ENCODE data around the gene NISCH. TPM values are rescaled to one million over a fixed set of nuclear protein-coding genes. Genes with fewer than 3 reads are reported as not detected.
A peak's percentile ranks its signal among the peaks of the same experiment; 100 is the strongest.

NISCH gene
- total RNA-seq (2014; rRNA removed; shearing (Covaris generic); ENCODE audit: low replicate concordance), result 8.1 and 15.5 TPM in 2 replicates

DNA sequence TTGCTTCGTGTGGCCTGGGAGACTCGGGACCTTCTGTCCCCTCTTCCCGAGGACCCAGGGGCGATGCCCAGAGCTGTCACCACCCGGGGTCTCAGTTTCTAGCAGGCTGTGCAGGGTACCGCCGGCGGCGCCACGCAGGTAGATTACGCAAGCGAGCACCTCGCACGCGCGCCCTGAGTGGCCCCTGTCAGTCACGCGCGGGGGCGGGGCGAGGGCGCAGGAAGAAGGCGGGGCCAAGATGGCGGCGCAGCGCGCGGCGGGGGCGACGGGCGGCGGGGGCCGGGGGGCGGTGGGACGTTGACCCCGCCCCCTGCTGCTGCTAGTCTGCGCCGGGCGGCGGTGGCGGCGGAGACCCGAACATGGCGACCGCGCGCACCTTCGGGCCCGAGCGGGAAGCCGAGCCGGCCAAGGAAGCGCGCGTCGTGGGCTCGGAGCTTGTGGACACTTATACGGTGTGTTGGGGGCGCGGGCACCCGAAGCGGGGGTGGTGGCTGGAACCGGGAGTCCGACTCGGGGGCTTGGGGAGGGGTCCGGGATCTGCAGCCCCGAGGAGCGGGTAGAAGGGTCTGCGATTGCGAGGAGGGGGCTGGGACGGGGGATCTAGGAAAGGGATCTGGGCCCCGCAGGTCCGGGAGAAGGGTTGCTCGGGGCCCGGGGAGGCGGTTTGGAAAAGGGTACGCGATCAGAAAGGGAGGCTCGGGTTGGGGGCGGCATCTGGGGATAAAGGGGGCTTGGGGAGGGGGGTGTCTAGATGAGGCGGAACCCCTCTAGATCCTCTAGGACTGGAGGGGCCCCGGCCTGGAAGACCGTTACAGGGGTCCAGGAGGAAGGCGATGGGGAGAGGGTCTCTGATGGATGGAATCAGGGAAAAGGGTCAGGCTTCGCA, at the start of gene NISCH:
Gene NISCH, plus strand, starts transcription at position 322 of the 886 bp plus-strand sequence. Its CDS starts 38 bp downstream, at position 360.
- Histone ChIP-seq H3K36me3 (peaks cover 5% of the 10 kb centered on the region), H3K4me3 (peak within 1 kb of the TSS; percentile 80), H3K27me3 (no peaks in the 10 kb centered on the region), H3K9me3 (no peaks in the 10 kb centered on the region)
- peak; percentile 80 for DNase-seq

DNA sequence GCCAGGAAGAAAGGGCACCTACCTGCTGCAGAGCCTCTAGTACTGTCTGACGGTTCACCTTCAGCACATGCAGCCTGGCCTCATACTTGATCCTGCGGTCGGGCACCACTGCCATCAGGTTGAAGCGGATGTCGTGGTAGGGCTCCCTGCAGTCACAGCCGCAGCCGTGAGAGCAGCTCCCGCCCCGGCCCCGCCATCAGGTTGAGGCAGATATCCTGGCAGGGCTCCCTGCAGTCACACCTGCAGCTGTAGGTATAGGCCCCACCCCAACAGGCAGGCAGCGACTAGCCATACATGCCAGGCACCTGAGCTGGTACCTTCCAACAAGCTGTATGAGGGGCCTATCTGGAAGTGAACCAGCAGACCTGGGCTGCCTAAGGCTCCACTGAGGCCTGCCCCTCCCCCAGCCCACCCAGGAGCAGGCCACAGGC, 49.2 kb upstream of the NISCH start:
- Histone ChIP-seq H3K36me3 (peaks cover 10% of the 10 kb centered on the region), H3K9me3 (no peaks in the 10 kb centered on the region)
- no peak for DNase-seq

DNA sequence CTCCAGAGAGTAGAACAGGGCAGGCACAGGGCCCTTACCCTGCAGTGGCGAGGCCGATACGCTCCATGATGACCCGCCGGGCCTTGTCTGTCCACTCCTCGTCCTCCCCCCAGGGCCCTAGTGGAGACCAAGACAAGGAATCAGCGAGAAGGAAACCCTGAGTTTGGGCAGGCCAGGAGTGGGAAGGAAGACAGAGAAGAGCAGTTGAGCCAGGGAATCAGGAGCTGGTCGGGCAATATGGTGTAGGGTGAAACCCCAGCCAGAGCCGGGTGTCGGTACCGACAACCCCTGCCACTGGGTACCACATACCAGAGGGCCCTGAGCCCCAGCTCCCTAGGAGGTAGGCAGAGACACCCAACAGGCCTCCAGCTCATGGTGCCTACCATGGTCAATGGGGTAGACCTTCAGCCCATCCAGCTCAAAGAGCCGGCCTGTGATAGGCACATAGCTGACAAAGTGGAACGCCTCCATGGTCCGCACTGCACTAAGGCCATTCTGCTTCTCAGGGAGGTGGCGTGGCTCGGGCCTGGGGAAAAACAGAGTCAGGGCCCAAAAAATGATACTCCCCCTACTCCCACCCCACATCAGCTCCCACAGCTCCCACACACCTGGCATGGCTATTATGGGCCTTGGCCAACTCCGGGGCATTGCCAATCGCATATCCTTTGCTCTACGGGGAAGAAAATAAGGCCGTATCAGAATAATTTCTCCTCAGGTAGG, 48.5 kb upstream of the NISCH start:
- H3K27me3 ChIP-seq, result no peaks in the 10 kb centered on the region
- no peak for DNase-seq
- H3K4me3 ChIP-seq, result no peak overlapping the region
- no peaks in the 10 kb centered on the region for H3K9me3 ChIP-seq
- peaks cover 10% of the 10 kb centered on the region for H3K36me3 ChIP-seq

More for the DNA sequence above, 49.2 kb upstream of the NISCH start:
- Histone ChIP-seq H3K27me3 (no peaks in the 10 kb centered on the region), H3K4me3 (no peak overlapping the region)

DNA sequence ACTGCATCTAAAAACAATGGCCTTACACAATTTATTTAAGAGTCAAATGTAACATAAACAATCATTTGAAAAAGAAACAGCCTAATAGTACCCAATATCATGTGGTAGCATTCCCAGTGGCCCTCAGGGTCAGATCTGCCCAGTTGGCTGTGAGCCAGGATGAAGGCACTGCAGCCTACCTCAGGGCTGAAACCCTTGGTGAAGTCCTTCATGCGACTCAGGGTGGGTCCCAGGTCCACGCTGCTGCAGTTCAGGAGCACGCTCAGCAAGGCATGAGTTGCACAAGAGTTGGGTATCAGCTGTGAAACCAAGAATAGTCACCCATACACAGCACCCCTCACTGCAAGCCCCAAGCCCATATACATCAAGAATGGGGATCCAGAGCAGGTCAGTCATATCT, 47.6 kb upstream of the NISCH start:
- no peak overlapping the region for H3K4me3 ChIP-seq
- H3K9me3 ChIP-seq, result no peaks in the 10 kb centered on the region
- DNase-seq, result no peak
- H3K36me3 ChIP-seq, result peaks cover 10% of the 10 kb centered on the region
- no peaks in the 10 kb centered on the region for H3K27me3 ChIP-seq

DNA sequence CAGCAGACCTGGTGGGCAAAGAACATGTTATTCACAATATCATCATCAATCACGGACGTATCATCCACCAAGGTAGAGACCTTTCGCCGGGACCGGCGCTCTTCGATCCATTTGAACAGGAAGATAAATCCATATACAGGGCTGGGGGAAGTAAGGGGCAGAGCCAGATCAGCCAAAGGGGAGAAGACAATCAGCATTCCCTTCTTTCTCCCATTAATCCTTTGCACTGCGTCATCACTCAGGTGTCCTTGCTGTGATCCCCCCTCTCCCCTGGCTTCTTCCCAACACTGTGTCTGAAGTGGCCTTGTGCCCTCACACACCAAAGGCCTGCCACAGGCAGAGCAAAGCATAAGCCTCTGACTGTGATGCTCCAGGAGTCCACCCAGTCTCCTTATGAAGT, 46.9 kb upstream of the NISCH start:
- DNase-seq, result no peak
- Histone ChIP-seq H3K27me3 (no peaks in the 10 kb centered on the region), H3K4me3 (no peak overlapping the region; the same call in 1 of the 2 replicates), H3K36me3 (peaks cover 8% of the 10 kb centered on the region), H3K9me3 (no peaks in the 10 kb centered on the region)

DNA sequence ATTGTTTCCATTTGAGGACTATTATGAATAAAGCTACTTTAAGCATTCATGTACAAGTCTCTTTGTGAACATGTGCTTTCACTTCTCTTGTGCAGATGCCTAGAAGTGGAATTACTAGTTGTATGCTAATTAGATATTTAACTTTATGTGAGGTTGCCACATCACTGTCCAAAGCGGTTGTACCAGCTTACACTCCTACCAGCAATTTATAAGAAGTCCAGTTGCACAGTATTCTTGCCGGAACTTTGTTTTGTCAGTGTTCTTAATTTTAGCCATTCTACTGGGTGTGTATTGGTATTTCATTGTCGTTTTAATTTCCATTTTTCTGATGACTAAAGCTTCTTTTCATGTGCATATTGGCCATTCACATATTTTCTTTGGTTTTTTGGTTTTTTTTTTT, 39.6 kb upstream of the NISCH start:
- DNase-seq, result no peak
- H3K9me3 ChIP-seq, result no peaks in the 10 kb centered on the region
- no peaks in the 10 kb centered on the region for H3K27me3 ChIP-seq
- H3K4me3 ChIP-seq, result no peak overlapping the region
- H3K36me3 ChIP-seq, result no peaks in the 10 kb centered on the region

DNA sequence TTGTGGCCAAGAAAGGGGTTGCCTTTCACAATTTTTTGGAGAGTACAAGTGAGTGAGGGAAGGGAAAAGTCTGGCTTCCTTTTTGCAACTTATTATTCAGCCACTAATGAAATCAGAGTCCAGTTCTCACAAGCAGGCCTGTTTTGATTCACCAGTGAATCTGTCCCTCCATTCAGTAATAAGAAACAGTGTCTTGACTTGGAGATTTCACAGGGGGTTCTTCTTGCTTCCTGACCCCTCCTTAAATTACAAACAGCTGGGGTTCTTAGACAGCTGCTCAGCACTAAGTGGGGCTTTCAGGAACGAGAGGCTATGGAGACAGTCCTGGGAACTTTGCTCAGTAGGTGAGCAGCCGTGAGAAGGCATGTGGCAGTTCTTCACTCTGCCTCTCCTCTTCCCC, 35.0 kb upstream of the NISCH start:
- Histone ChIP-seq H3K36me3 (no peaks in the 10 kb centered on the region), H3K9me3 (no peaks in the 10 kb centered on the region), H3K4me3 (no peak overlapping the region), H3K27me3 (no peaks in the 10 kb centered on the region)
- no peak for DNase-seq

DNA sequence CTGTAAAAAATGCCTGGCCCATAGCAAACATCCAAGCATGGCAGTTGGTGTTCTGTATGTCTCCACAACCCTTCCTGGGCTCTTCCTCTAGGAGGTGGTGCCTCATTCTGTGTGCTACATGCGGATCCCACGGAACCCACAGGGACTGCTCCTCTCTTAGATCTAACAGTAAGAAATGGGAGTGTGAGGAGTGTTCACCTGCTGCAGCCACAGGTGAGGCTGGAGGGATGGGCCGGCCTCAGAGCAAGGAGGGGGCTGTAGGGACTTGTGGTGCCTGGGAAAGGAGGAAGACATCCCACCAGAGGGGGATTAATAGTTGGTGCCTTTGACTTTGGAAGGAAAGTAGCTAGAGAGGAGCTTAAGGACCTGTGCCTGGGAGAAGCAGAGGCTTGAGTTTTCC, 32.7 kb upstream of the NISCH start:
- no peaks in the 10 kb centered on the region for H3K9me3 ChIP-seq

DNA sequence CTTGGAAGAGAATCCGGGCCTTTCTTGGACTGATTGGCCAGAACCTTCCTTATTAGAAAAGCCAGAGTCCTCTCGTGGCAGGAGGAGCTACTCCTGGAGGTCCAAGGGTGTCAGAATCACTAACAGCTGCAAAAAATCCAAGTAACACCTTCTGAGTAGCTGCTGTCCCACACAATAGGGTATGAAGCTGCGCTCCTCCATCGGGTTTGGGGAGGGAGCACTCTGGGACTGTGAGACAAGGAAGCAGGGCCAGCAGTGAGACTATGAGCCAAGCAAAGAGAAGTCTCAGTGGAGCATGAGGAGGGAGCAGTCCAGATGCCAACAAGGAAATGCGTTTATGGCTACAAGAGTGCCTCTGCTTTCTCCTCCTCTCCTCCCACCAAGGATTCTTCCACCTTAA, 32.2 kb upstream of the NISCH start:
- Histone ChIP-seq H3K9me3 (no peaks in the 10 kb centered on the region), H3K4me3 (no peak overlapping the region), H3K36me3 (no peaks in the 10 kb centered on the region), H3K27me3 (no peaks in the 10 kb centered on the region)
- DNase-seq, result no peak

More for the DNA sequence above, 32.7 kb upstream of the NISCH start:
- no peaks in the 10 kb centered on the region for H3K27me3 ChIP-seq
- no peaks in the 10 kb centered on the region for H3K36me3 ChIP-seq
- H3K4me3 ChIP-seq, result no peak overlapping the region
- DNase-seq, result no peak

DNA sequence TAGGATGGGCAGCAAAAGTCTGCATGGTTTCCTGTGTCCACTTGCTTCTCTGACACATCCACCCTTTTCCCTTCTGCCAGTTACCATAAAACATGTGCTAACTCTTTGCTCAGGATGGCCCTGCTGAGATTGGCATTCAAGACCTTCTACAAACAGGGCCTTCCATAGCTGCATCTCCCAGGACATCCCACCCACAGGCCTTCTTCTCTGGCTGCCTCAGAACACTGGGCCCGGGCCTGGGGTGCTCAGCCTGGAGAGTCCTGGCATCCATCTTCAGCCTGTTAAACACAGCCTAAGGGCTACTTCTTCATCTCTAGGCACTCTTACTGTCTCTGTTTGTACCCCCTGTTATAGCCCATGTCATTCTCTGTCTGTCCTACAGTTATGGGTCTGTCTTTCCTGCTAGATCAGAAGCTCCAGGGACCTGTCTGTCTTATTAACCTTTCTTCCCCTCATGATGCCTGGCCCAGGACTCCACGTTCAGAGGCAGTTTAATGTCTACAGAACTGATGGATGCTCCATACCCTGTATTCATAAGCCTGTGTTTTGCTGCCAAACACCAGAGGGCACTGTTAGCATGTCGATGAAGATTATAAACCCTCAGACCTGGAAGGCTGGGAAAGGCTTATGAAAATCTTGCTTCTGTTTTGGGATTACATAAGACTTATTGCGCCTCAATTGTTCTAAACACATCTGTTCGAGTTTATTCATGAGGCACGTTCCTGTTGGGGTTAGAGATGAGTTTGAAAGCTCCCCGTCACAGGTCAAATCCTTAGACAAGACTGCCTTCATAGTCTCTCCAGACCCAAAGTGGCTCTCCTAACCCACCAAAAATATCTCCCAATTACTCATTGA, 27.0 kb upstream of the NISCH start:
- Histone ChIP-seq H3K9me3 (no peaks in the 10 kb centered on the region), H3K36me3 (no peaks in the 10 kb centered on the region), H3K27me3 (no peaks in the 10 kb centered on the region), H3K4me3 (no peak overlapping the region)
- DNase-seq, result peak; percentile 26

DNA sequence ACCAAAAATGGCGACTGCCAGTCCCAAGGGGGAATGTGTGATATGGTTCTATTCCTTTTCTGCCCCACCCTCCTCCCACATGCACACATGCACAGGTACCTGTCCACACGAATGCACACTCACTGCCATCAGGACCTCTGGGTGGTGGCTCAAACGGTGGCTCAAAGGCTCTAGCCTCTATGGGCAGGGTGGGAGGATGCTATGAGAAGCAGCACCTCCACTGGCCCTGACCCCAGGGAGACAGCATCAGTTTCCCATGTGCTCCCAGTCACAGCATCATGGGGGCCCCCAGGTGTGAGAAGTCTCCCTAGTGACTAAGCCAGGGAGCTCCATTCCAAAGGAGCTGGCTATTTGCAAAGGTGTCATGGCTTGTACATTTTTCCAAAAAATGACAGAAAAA, 26.4 kb upstream of the NISCH start:
- Histone ChIP-seq H3K36me3 (no peaks in the 10 kb centered on the region), H3K27me3 (no peaks in the 10 kb centered on the region), H3K9me3 (no peaks in the 10 kb centered on the region), H3K4me3 (no peak overlapping the region)
- no peak for DNase-seq

DNA sequence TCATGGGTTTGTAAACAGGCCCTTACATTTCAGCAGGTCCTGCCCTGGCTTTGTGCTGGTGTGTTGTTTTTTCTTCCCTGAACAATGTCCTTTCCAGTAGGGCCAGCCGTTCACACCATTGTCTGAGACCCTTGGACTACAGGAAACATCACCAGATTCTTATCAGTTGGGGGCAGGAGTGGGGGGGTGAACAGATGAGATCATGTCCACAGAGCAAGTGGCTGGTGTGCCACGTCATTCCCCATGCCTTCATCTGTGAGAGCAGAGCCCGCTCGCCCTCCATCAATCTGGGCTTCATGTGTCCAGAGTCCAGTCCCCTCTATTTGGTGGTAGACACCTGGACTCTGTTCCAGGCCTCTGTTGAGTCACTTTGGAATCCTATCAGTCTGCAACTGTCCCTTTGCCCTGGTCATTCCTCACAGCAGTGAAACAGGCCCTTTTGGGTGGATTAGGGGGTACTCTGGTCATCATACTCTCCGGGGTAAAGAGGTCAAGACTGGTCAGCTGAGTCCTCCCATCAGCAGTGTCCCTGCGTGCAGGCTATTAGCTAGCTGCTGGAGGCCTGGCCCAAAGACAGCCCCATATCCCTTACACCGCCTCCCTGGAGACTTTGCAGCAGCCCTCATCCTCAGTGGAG, 25.5 kb upstream of the NISCH start:
- no peaks in the 10 kb centered on the region for H3K9me3 ChIP-seq
- DNase-seq, result no peak
- no peak overlapping the region for H3K4me3 ChIP-seq
- H3K27me3 ChIP-seq, result no peaks in the 10 kb centered on the region
- H3K36me3 ChIP-seq, result no peaks in the 10 kb centered on the region

DNA sequence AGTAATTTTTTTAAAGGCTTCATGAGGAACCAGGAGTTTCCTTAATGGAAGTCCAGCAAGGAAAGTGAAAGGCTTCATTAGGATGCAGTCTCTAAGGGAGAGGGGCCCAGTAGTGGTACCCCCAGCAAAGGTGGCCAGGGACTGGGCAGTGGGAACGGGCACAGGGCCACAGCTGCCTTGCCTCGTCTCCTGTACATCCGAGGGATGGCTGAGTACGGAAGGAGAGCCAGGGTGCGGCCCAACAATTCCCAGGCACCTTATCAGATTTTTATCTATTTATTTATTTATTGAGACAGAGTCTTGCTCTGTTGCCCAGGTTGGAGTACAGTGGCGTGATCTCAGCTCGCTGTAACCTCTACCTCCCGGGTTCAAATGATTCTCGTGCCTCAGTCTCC, 25.0 kb upstream of the NISCH start:
- no peak for DNase-seq
- no peaks in the 10 kb centered on the region for H3K36me3 ChIP-seq
- no peaks in the 10 kb centered on the region for H3K9me3 ChIP-seq
- H3K4me3 ChIP-seq, result no peak overlapping the region
- H3K27me3 ChIP-seq, result no peaks in the 10 kb centered on the region

DNA sequence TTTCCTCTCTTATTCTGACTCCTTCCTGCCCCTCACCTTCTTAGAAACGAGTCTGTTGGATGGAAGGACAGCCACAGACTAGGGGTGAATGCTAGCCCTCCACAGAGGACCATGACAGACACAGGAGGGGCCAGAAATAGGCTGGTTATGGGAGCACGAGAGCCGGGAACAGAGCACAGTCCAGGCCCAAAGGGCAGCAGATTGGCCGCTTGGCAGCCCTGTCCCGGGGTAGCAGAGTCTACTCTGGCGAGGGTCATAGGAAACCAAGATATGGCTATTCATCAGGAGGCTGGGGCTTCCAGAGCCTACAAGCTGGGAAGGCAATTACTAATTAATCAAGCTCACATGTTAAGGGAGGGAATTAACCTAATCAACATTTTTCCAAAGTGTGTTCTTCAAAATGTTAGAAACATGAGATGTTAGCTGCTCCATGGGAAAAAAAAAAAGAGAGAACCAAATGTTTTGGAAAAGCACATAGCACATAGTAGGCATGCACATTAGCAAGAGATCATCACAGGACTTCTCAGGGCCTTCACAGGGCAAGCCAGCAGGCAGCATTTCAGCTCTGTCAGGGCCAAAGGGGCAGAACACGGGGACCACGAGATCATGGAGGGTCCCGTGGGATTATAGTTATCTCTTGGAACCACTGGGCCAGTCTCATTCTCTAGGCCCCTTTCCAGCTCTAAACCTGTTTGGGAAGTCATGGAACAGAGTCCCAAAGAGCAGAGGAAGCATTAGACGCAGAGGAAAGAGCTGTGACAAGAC, 23.8 kb upstream of the NISCH start:
- H3K9me3 ChIP-seq, result no peaks in the 10 kb centered on the region

DNA sequence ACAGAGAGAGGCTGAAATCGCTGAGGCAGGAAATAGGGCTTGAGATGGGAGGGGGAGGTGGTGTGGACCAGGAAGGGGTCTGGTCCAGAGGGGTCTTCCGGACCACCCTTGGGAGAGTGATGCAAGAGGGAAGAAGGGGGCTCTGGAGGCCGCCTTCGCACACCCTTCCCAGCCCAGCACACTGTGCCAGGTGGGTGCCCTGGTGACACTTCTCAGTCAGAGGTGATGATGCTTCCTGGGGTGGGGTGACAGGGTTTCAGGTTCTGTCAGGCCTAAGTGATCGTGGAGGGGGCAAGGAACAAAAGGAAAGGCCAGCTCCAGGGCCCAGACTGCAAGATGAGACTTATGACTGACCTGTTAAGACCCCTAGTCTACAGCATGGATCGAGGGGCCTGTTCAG, 23.2 kb upstream of the NISCH start:
- Histone ChIP-seq H3K27me3 (no peaks in the 10 kb centered on the region), H3K9me3 (no peaks in the 10 kb centered on the region), H3K4me3 (no peak overlapping the region), H3K36me3 (no peaks in the 10 kb centered on the region)
- no peak for DNase-seq

More for the DNA sequence above, 23.8 kb upstream of the NISCH start:
- no peak overlapping the region for H3K4me3 ChIP-seq
- no peak for DNase-seq
- no peaks in the 10 kb centered on the region for H3K36me3 ChIP-seq
- no peaks in the 10 kb centered on the region for H3K27me3 ChIP-seq

DNA sequence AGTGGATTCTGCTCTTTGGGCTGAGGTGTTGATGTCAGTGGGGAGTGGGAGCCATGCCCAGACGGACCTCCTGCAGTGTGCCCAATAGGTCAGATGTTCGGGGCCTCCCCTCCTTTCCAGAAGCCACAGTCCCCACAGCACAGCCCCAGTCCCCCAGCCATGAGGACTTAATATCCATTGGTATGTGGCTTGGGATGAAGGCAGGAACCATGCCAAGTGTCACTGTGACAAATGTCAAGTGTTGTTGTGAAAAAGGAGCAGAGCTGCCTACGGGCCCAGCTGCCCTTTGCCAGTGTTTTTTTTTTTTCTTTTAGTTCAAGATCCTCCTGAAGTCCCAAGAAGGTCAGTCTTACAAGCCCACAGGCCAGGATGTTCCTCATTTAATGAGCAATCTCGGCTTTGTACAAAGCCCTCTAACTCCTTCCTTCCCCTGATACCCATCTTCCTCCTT, 22.7 kb upstream of the NISCH start:
- no peak for DNase-seq
- H3K4me3 ChIP-seq, result no peak overlapping the region

More for the DNA sequence above, 22.7 kb upstream of the NISCH start:
- Histone ChIP-seq H3K9me3 (no peaks in the 10 kb centered on the region), H3K27me3 (no peaks in the 10 kb centered on the region), H3K36me3 (no peaks in the 10 kb centered on the region)
